ENCODE results near the gene TNIP2.
"Not testable (repeated sequence)": the region's sequence is repeated elsewhere in the genome, so short reads cannot be mapped to it uniquely, and the experiment has no call there.

The TNIP2 gene

DNA sequence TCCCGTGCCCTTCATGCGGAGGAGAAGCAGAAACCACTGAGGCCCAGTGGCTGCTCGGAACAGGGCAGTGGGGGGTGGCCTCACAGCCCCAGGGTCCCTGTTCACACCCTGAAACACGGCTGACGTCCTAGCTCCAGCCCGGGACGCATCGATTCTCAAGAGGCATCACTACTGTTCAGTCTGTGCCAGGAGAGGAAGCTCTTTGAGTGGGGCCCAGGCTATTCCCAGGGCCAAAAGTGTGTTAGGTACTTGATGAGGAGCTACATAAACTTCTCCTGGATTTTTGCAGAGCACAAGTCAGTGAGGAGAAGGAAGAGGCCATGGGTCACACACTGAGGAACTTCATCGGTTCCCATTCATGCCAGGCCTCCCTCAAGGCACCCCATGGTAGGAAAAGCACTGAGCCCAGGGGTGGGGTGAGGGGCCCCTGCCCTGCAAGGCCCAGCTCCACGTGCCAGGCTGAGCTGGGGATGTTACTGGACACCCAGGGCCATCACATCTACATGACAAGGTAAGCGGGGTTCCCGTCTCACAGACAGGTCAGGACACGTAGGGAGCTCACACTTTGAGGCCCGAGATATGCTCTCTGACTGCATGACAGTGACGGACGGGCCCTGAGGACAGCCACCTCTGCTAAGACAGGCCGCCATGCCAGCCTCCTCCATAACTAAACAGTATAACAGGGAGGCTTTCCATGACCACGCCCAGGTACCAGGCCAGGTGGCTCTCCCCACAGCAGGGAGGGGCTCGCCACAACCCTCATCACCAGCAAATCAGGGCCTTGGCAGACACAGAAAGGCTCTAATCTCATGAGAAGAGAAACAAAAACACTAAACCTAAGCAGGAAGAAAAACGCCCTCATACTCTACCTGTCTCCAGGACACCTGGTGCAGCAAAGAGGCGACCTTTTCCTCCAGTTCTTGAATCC, 12.4 kb downstream of the TNIP2 start:
- Histone ChIP-seq H3K9ac (ENCODE audit: low read length) (no peak overlapping the region), H3K9me3 (ENCODE audit: control insufficient read depth, low read length) (no peaks in the 10 kb centered on the region), H3K4me3 (ENCODE audit: low read length) (no peak overlapping the region), H3K36me3 (ENCODE audit: control insufficient read depth, insufficient read depth, low read length) (peaks cover 39% of the 10 kb centered on the region), H3K4me1 (ENCODE audit: control insufficient read depth, insufficient read depth, low read length) (peaks cover 23% of the 10 kb centered on the region), H3K27me3 (ENCODE audit: control insufficient read depth, insufficient read depth, low read length) (no peaks in the 10 kb centered on the region)

DNA sequence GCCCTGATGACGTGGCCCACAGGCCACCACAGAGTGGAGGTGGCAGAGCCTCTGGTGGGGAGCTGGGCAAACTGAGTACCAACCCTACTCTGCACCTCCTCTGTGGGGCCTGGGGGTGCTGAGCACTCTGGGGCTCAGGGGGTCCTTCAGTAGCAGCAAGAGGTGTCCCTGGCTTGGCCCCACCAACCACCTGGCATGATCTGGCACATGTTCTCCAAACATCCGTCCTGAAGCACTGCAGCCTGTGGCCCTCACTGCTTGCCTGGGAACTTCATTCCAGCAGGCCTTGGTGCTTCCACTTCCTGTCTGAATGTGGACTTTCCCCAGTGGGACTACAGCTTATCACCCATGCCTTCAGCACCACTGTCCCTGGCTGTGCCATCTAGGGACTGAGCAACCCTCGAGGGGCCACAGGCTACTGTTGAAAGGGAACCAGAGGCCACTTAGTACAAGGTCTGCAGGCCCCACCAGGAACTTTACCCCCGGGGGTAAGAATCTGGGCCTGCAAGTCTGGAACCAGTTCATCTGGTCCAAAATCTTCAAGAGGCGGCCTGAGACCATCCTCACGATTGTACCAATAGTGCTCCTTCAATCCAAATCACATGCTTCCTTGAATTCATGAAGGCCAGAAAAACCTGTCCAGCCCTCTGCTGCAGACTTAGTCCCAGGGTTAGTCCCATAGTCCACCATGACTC, 13.2 kb downstream of the TNIP2 start:
- H3K4me1 ChIP-seq (ENCODE audit: control insufficient read depth, insufficient read depth, low read length), result peaks cover 23% of the 10 kb centered on the region
- no peak overlapping the region for H3K9ac ChIP-seq (ENCODE audit: low read length)
- H3K4me3 ChIP-seq (ENCODE audit: low read length), result no peak overlapping the region
- H3K36me3 ChIP-seq (ENCODE audit: control insufficient read depth, insufficient read depth, low read length), result peaks cover 39% of the 10 kb centered on the region
- no peaks in the 10 kb centered on the region for H3K9me3 ChIP-seq (ENCODE audit: control insufficient read depth, low read length)
- no peaks in the 10 kb centered on the region for H3K27me3 ChIP-seq (ENCODE audit: control insufficient read depth, insufficient read depth, low read length)

GRCh38 chr4:2742081-2742822, 13.9 kb downstream of the TNIP2 start:
- H3K27me3 ChIP-seq (ENCODE audit: control insufficient read depth, insufficient read depth, low read length), result no peaks in the 10 kb centered on the region
- H3K4me3 ChIP-seq (ENCODE audit: low read length), result no peak overlapping the region
- no peak overlapping the region for H3K9ac ChIP-seq (ENCODE audit: low read length)
- H3K36me3 ChIP-seq (ENCODE audit: control insufficient read depth, insufficient read depth, low read length), result peaks cover 34% of the 10 kb centered on the region
- H3K9me3 ChIP-seq (ENCODE audit: control insufficient read depth, low read length), result no peaks in the 10 kb centered on the region
- peaks cover 23% of the 10 kb centered on the region for H3K4me1 ChIP-seq (ENCODE audit: control insufficient read depth, insufficient read depth, low read length)

DNA sequence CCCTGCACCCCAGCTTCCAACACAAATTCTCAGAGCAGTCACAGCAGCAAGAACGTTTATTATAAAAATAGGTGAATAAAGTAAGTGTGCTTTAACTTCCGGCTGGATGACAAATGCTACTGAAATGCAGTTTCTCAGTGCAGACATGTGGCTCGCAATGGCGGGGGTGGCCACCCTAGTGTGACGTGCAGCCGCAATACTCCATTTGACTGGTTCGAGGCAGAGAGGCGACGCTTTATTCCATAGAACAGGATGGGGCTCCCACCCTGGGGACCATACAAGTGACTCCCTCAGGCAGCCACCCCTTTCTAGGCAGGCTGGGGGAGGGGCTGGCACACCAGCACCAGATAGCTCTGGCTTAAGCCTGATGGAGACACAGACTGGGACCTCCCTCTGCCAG, 14.5 kb downstream of the TNIP2 start:
- no peak overlapping the region for H3K4me3 ChIP-seq (ENCODE audit: low read length)
- no peaks in the 10 kb centered on the region for H3K9me3 ChIP-seq (ENCODE audit: control insufficient read depth, low read length)
- peaks cover 28% of the 10 kb centered on the region for H3K36me3 ChIP-seq (ENCODE audit: control insufficient read depth, insufficient read depth, low read length)
- peaks cover 23% of the 10 kb centered on the region for H3K4me1 ChIP-seq (ENCODE audit: control insufficient read depth, insufficient read depth, low read length)
- H3K27me3 ChIP-seq (ENCODE audit: control insufficient read depth, insufficient read depth, low read length), result no peaks in the 10 kb centered on the region
- no peak overlapping the region for H3K9ac ChIP-seq (ENCODE audit: low read length)

DNA sequence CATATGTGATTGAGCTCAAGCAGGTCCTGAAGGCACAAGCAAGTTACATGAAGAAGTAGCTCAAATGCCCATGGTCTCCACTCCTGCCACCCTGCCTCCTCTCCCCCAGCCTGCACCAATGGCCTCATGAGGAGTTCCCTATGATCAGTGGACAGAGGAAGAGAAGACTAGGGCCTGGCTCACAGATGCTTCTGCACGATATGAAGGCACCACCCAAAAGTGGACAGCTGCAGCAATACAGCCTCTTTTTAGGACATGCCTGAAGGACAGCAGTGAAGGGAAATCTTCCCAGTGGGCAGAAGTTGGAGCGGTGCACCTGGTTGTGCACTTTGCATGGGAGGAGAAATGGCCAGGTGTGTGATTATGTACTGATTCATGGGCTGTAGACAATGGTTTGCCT, 17.8 kb downstream of the TNIP2 start:
- not testable (repeated sequence) for H3K9me3 ChIP-seq (ENCODE audit: control insufficient read depth, low read length); H3K4me3 ChIP-seq (ENCODE audit: low read length); H3K36me3 ChIP-seq (ENCODE audit: control insufficient read depth, insufficient read depth, low read length); H3K9ac ChIP-seq (ENCODE audit: low read length); H3K27me3 ChIP-seq (ENCODE audit: control insufficient read depth, insufficient read depth, low read length); H3K4me1 ChIP-seq (ENCODE audit: control insufficient read depth, insufficient read depth, low read length)

GRCh38 chr4:2735869-2736268, 20.3 kb downstream of the TNIP2 start:
- Histone ChIP-seq H3K9ac (ENCODE audit: low read length) (no peak overlapping the region), H3K36me3 (ENCODE audit: control insufficient read depth, insufficient read depth, low read length) (peaks cover 6% of the 10 kb centered on the region), H3K27me3 (ENCODE audit: control insufficient read depth, insufficient read depth, low read length) (no peaks in the 10 kb centered on the region), H3K4me1 (ENCODE audit: control insufficient read depth, insufficient read depth, low read length) (no peaks in the 10 kb centered on the region), H3K9me3 (ENCODE audit: control insufficient read depth, low read length) (no peaks in the 10 kb centered on the region), H3K4me3 (ENCODE audit: low read length) (no peak overlapping the region)

- H3K9me3 ChIP-seq (ENCODE audit: control insufficient read depth, low read length), result no peaks in the 10 kb centered on the region
Observed at GRCh38 chr4:2734612-2735011, 21.5 kb downstream of the TNIP2 start.

DNA sequence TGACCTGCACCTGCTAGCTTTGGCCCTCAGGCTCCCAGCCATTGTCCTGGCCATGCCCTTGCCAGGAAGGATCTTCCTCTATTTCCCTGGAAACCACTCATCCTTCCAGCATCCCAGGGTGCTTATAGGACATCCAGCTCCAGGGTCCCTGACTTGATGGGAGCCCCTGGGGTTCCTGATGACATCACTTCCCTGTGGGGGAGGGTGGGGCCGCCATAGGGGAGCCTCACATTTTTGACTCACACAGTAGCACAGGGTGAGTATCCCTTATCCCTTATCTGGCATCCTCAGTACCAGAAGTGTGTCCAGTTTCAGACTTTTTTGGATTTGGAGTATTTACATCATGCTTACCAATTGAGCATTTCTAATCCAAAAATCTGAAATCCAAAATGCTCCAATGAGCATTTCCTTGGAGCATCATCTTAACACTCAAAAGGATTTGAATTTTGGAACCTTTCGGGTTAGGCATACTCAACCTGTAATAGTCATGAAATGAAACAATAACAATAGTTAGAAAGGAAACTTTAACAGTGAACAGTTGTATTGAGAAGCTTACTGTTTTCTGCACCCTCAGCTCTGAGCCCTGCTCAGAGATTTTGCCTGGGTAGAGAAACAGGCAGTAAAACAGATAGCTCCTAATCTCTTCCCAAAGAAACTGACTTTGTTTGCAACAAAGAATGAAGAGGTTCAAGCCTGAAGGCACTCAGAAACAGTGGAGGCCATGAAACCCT, 22.1 kb downstream of the TNIP2 start:
- Histone ChIP-seq H3K27me3 (ENCODE audit: control insufficient read depth, insufficient read depth, low read length) (no peaks in the 10 kb centered on the region), H3K9ac (ENCODE audit: low read length) (no peak overlapping the region), H3K9me3 (ENCODE audit: control insufficient read depth, low read length) (no peaks in the 10 kb centered on the region), H3K4me1 (ENCODE audit: control insufficient read depth, insufficient read depth, low read length) (no peaks in the 10 kb centered on the region), H3K4me3 (ENCODE audit: low read length) (no peak overlapping the region), H3K36me3 (ENCODE audit: control insufficient read depth, insufficient read depth, low read length) (peaks cover 6% of the 10 kb centered on the region)

More at GRCh38 chr4:2734612-2735011, 21.5 kb downstream of the TNIP2 start:
- H3K9ac ChIP-seq (ENCODE audit: low read length), result no peak overlapping the region
- H3K36me3 ChIP-seq (ENCODE audit: control insufficient read depth, insufficient read depth, low read length), result peaks cover 6% of the 10 kb centered on the region
- H3K4me3 ChIP-seq (ENCODE audit: low read length), result no peak overlapping the region
- no peaks in the 10 kb centered on the region for H3K4me1 ChIP-seq (ENCODE audit: control insufficient read depth, insufficient read depth, low read length)
- H3K27me3 ChIP-seq (ENCODE audit: control insufficient read depth, insufficient read depth, low read length), result no peaks in the 10 kb centered on the region

DNA sequence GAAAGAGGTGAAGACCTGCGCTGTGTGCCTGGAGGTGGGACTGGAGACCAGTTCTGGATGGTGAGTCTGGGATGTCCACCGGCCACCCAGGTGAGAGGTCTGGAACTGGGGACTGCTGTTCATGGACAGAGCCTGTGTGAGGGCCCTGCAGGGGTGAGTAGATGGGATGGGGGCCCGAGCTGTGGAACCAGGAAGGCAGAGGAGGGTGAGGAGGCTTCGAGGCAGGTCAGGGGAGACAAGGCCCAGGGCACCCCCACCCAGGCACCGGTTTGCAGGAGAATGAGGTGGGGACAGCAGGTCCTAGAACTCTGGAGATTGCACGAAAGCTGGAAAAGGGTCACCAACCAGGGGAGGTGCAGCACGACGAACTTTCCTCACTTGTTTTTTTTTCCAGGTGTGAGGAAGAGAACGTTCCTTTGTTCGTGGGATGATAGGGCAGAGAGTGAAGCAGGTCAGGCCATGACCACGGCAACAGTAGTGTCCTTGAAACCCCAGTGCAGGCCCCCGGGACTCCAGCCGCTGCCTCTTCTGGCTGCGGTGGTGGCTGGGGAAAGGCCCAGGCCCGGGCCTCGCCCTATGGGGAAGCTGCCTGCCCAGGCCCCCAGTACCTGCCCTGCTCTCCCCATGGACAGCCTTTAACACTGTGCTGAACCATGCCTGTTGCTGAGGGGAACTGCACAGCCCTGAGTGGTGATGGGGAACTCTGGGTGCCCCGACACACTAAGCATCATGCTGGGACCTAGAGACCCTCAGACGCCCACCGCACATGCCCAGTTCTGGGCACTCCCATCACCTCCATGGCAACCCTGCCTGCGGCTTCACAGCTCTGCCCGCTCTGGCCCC, 22.9 kb downstream of the TNIP2 start:
- no peaks in the 10 kb centered on the region for H3K4me1 ChIP-seq (ENCODE audit: control insufficient read depth, insufficient read depth, low read length)
- no peak overlapping the region for H3K4me3 ChIP-seq (ENCODE audit: low read length)
- H3K36me3 ChIP-seq (ENCODE audit: control insufficient read depth, insufficient read depth, low read length), result peaks cover 6% of the 10 kb centered on the region
- H3K9ac ChIP-seq (ENCODE audit: low read length), result no peak overlapping the region
- no peaks in the 10 kb centered on the region for H3K27me3 ChIP-seq (ENCODE audit: control insufficient read depth, insufficient read depth, low read length)
- no peaks in the 10 kb centered on the region for H3K9me3 ChIP-seq (ENCODE audit: control insufficient read depth, low read length)

DNA sequence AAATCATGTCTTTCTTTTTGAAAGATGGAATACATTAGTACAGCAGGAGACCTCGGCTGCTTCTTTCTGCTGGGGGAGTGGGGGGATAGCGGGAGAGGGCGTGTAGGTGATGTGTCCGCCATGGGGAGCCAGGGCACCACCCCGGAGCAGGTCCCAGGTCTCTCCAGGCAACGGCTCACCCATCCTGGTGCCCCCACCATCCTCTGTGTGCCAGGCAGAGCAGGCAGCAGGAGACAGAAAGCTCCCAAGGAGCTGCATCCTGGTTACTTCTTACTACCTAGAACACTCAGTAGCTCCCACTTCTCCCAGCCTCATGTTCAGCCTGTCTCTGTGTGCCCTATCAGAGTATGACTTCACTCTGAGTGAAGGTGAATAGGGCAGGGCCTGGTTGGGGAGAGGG, 23.6 kb downstream of the TNIP2 start:
- peaks cover 6% of the 10 kb centered on the region for H3K36me3 ChIP-seq (ENCODE audit: control insufficient read depth, insufficient read depth, low read length)
- H3K9me3 ChIP-seq (ENCODE audit: control insufficient read depth, low read length), result no peaks in the 10 kb centered on the region

DNA sequence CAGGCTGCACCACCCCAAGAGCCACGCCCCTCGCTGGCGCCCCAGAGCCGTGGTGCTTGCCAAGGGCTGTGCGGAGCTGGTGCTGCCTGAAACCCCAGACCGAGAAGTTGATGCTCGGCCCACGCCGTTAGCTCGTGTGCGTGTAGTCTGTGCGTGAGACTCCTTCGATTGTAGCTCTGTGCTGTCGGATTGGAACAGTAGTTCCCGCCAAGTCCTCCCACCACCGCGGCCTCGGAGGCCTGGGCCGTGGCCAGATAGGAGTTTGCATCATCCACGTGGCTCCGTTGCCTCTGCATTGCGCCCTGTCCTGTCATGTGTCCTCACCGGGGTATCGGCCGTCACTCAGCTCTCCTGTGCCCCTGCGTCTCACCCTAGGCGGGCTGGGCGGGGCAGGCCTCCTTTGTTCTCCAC, 24.2 kb downstream of the TNIP2 start:
- Histone ChIP-seq H3K4me3 (ENCODE audit: low read length) (no peak overlapping the region), H3K27me3 (ENCODE audit: control insufficient read depth, insufficient read depth, low read length) (no peaks in the 10 kb centered on the region), H3K4me1 (ENCODE audit: control insufficient read depth, insufficient read depth, low read length) (no peaks in the 10 kb centered on the region), H3K9ac (ENCODE audit: low read length) (no peak overlapping the region), H3K36me3 (ENCODE audit: control insufficient read depth, insufficient read depth, low read length) (peaks cover 6% of the 10 kb centered on the region), H3K9me3 (ENCODE audit: control insufficient read depth, low read length) (no peaks in the 10 kb centered on the region)

More for the DNA sequence above, 23.6 kb downstream of the TNIP2 start:
- Histone ChIP-seq H3K4me1 (ENCODE audit: control insufficient read depth, insufficient read depth, low read length) (no peaks in the 10 kb centered on the region), H3K27me3 (ENCODE audit: control insufficient read depth, insufficient read depth, low read length) (no peaks in the 10 kb centered on the region), H3K4me3 (ENCODE audit: low read length) (no peak overlapping the region), H3K9ac (ENCODE audit: low read length) (no peak overlapping the region)
